ENCODE measurements around the gene PTX3. TPM values are rescaled to one million over a fixed set of nuclear protein-coding genes. Genes with fewer than 3 reads are reported as not detected.

PTX3 gene
- total RNA-seq, 4 donors from 2014 or later = 1.8 to 26.2 (median 3.7) TPM

DNA sequence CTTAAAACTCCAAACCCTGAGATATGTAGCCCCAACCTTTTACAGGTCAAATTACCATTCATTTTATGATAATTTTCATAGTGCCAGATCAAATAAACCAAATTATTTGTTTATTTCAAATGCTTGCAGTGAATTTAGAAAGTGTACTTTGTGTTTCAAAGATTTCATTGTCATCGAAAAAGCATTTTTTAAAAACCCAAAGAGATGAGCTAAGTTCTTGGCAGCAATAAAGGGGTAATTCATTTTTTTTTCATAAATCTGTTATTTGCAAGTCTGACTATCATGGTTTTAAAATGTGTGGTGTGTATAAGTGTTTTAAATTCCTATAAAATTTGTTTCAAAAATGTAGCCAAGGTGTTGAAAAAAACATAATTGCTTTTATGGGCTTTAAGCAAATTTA lies 17.2 kb downstream of the PTX3 start:
- Histone ChIP-seq H3K27ac (no peak overlapping the region), H3K36me3 (no peaks in the 10 kb centered on the region), H3K4me1 (no peaks in the 10 kb centered on the region), H3K9me3 (no peaks in the 10 kb centered on the region), H3K4me3 (no peak overlapping the region), H3K27me3 (no peaks in the 10 kb centered on the region)
- WGBS, 2 donors (ENCODE audit: low coverage in 1 of 2) = 53 to 62% methylated on average over 1 of the region's 1 CpG
- TF ChIP-seq POLR2AphosphoS5 (IDR thresholded peaks at IDR 0.05) (no peak), CTCF (IDR thresholded peaks at IDR 0.05) (no peak), POLR2A (IDR thresholded peaks at IDR 0.05) (no peak), EP300 (IDR thresholded peaks at IDR 0.05; ENCODE audit: low read depth) (no peak)
- in situ Hi-C loops (cut with MboI; ENCODE audit: low pct_ligation_motif_present in 1 of 4, low pct_unique_long_range_greater_than_20kb in 1 of 4, low sequenced_read_pairs in 3 of 4) (no loop called here), intact Hi-C loops (cut with DNase I; ENCODE audit: low total_unique reads) (no loop called here)
- no peak for DNase-seq

GRCh38 chr3:157459706-157460105 lies 23.1 kb downstream of the PTX3 start:
- WGBS, 2 donors (ENCODE audit: low coverage in 1 of 2) = 68 to 78% methylated on average over 2 of the region's 2 CpGs
- Histone ChIP-seq H3K4me1 (no peaks in the 10 kb centered on the region), H3K4me3 (no peak overlapping the region)

DNA sequence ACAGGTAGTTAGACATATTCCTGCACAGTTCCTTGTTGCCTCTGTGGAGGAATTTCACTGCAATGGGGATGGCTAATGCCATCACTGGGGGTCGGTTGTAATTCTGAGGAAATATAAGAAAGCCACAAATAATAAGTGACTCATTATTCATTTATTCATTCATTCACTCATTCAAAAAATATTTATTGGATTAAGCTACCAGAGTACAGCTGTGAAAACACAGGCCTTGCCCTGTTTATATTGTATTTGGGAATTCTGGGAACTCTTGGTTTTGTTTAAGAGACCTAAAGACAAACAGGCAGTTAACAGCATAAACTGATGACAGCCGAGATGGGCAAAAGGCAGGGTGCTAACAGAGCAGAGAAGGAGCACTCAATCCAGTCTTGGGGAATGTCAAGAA lies 23.6 kb downstream of the PTX3 start:
- no peak for DNase-seq
- 47 to 50% methylated on average over 2 of the region's 2 CpGs for WGBS, 2 donors (ENCODE audit: low coverage in 1 of 2)
- Histone ChIP-seq H3K4me1 (no peaks in the 10 kb centered on the region), H3K27ac (no peak overlapping the region), H3K4me3 (no peak overlapping the region), H3K36me3 (no peaks in the 10 kb centered on the region), H3K27me3 (no peaks in the 10 kb centered on the region), H3K9me3 (no peaks in the 10 kb centered on the region)
- in situ Hi-C loops (cut with MboI; ENCODE audit: low pct_ligation_motif_present in 1 of 4, low pct_unique_long_range_greater_than_20kb in 1 of 4, low sequenced_read_pairs in 3 of 4) (no loop called here), intact Hi-C loops (cut with DNase I; ENCODE audit: low total_unique reads) (no loop called here)
- TF ChIP-seq POLR2AphosphoS5 (IDR thresholded peaks at IDR 0.05) (no peak), EP300 (IDR thresholded peaks at IDR 0.05; ENCODE audit: low read depth) (no peak), CTCF (IDR thresholded peaks at IDR 0.05) (no peak), POLR2A (IDR thresholded peaks at IDR 0.05) (no peak)

More at GRCh38 chr3:157459706-157460105, 23.1 kb downstream of the PTX3 start:
- TF ChIP-seq EP300 (IDR thresholded peaks at IDR 0.05; ENCODE audit: low read depth) = no peak
- TF ChIP-seq POLR2AphosphoS5 (IDR thresholded peaks at IDR 0.05) = no peak
- no peak for TF ChIP-seq POLR2A (IDR thresholded peaks at IDR 0.05)
- TF ChIP-seq CTCF (IDR thresholded peaks at IDR 0.05) = no peak
- no peak for DNase-seq
- H3K9me3 ChIP-seq = no peaks in the 10 kb centered on the region
- no peak overlapping the region for H3K27ac ChIP-seq
- intact Hi-C loops (cut with DNase I; ENCODE audit: low total_unique reads) = no loop called here
- H3K36me3 ChIP-seq = no peaks in the 10 kb centered on the region
- in situ Hi-C loops (cut with MboI; ENCODE audit: low pct_ligation_motif_present in 1 of 4, low pct_unique_long_range_greater_than_20kb in 1 of 4, low sequenced_read_pairs in 3 of 4) = no loop called here
- no peaks in the 10 kb centered on the region for H3K27me3 ChIP-seq

GRCh38 chr3:157463816-157464215 lies 27.2 kb downstream of the PTX3 start:
- H3K4me1 ChIP-seq = no peaks in the 10 kb centered on the region

More at GRCh38 chr3:157463816-157464215, 27.2 kb downstream of the PTX3 start:
- intact Hi-C loops (cut with DNase I; ENCODE audit: low total_unique reads) (no loop called here), in situ Hi-C loops (cut with MboI; ENCODE audit: low pct_ligation_motif_present in 1 of 4, low pct_unique_long_range_greater_than_20kb in 1 of 4, low sequenced_read_pairs in 3 of 4) (no loop called here)
- H3K27ac ChIP-seq = no peak overlapping the region
- 71 to 77% methylated on average over 1 of the region's 1 CpG for WGBS, 2 donors (ENCODE audit: low coverage in 1 of 2)
- TF ChIP-seq POLR2AphosphoS5 (IDR thresholded peaks at IDR 0.05) (no peak), CTCF (IDR thresholded peaks at IDR 0.05) (no peak), EP300 (IDR thresholded peaks at IDR 0.05; ENCODE audit: low read depth) (no peak), POLR2A (IDR thresholded peaks at IDR 0.05) (no peak)
- DNase-seq = no peak
- no peaks in the 10 kb centered on the region for H3K9me3 ChIP-seq
- H3K36me3 ChIP-seq = no peaks in the 10 kb centered on the region
- no peak overlapping the region for H3K4me3 ChIP-seq
- H3K27me3 ChIP-seq = no peaks in the 10 kb centered on the region

Measured in transverse colon (tissue), 4 donors.